ENCODE results near the gene DDX46.

DNA sequence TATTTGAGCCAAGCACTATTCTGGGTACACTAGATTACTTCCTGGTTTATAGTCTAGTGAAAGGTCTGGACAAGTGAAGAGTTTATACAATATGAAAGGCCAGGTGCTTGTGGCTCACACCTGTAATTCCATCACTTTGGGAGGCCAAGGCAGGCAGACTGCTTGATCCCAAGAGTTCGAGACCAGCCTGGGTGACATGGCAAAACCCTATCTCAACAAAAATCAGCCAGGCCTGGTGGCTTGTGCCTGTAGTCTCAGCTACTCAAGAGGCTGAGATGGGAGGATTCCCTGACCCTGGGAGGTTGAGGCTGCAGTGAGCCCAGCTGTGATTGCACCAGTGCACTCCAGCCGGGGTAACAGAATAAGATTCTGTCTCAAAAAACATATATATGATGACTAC lies 106.1 kb downstream of the DDX46 start:
- TF ChIP-seq, protein P1, sequence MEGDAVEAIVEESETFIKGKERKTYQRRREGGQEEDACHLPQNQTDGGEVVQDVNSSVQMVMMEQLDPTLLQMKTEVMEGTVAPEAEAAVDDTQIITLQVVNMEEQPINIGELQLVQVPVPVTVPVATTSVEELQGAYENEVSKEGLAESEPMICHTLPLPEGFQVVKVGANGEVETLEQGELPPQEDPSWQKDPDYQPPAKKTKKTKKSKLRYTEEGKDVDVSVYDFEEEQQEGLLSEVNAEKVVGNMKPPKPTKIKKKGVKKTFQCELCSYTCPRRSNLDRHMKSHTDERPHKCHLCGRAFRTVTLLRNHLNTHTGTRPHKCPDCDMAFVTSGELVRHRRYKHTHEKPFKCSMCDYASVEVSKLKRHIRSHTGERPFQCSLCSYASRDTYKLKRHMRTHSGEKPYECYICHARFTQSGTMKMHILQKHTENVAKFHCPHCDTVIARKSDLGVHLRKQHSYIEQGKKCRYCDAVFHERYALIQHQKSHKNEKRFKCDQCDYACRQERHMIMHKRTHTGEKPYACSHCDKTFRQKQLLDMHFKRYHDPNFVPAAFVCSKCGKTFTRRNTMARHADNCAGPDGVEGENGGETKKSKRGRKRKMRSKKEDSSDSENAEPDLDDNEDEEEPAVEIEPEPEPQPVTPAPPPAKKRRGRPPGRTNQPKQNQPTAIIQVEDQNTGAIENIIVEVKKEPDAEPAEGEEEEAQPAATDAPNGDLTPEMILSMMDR (conservative IDR thresholded peaks at IDR 0.05; ENCODE audit: low read depth, low read length) = no peak
- TF ChIP-seq EZH2 (IDR thresholded peaks at IDR 0.05; ENCODE audit: borderline replicate concordance, low read depth, low read length, poor library complexity, severe bottlenecking) = no peak

Measured in A673 (cell line).